ENCODE data around the gene ANO4.

GRCh38 chr12:100755186-100755585 lies 39.4 kb upstream of the ANO4 start:
- no peak for TF ChIP-seq CTCF (IDR thresholded peaks at IDR 0.05)
- TF ChIP-seq POLR2AphosphoS5 (IDR thresholded peaks at IDR 0.05; ENCODE audit: insufficient read depth in 1 of 2, low read depth in 1 of 2) = no peak
- TF ChIP-seq POLR2A (IDR thresholded peaks at IDR 0.05) = no peak
